ENCODE results near the gene SLC22A15. TPM values are rescaled to one million over a fixed set of nuclear protein-coding genes. Genes with fewer than 3 reads are reported as not detected.

Gene SLC22A15
- total RNA-seq, 1 donor from 2014 or later, result 9.8 TPM

- H3K9me3 Mint-ChIP-seq (ENCODE audit: low read depth), result peaks cover 16% of the 10 kb centered on the region
- H3K4me1 Mint-ChIP-seq (ENCODE audit: low read depth), result peaks cover 31% of the 10 kb centered on the region
- no peak overlapping the region for H3K27ac Mint-ChIP-seq (ENCODE audit: unreplicated experiment)
- H3K4me3 Mint-ChIP-seq (ENCODE audit: unreplicated experiment), result no peak overlapping the region
- DNase-seq (ENCODE audit: low spot score), result no peak
- peaks cover 38% of the 10 kb centered on the region for H3K36me3 Mint-ChIP-seq (ENCODE audit: low read depth)
- no peak for TF ChIP-seq CTCF (IDR thresholded peaks at IDR 0.05)
- H3K27me3 Mint-ChIP-seq (ENCODE audit: low read depth), result no peaks in the 10 kb centered on the region
Observed at GRCh38 chr1:116003823-116004222, 27.5 kb downstream of the SLC22A15 start.

- H3K4me1 Mint-ChIP-seq (ENCODE audit: low read depth), result peaks cover 27% of the 10 kb centered on the region
Observed at GRCh38 chr1:116006486-116006964, 30.2 kb downstream of the SLC22A15 start.

DNA sequence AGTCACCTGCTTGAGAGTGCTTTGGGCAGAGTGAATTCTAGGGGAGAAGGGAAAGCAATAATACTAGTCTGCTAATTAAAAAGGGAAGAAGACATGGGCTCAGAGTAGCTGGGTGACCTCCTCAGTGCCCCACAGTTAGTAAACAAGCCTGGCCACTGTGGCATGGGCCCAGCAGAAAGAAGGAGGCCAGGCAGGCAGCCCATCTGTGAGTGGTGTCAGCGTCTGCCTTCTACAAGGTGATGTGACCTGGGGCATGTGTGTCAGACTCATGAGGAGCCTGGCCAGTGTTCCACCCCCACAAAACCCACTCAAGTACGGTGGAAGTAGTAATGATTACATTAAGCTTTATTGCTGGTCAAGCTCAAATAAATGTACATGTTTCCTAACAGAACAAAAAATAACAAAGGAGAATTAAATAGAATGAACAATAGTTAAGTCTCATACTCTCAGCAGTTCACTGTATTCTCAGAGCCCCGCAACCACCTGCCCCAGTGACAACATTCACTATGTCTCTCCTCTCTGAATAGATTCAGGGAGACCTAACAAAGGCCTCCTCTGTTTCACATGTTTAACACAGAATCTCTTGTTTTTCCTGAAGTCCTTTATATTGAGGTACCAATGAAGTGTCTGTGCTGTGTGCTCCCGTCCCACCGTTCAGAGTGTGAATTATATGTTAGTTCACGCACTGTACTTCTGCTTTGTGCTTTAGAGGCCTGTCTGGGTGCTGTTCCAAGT is 32.5 kb downstream of the SLC22A15 start:
- no peak for TF ChIP-seq CTCF (IDR thresholded peaks at IDR 0.05)
- no peak for DNase-seq (ENCODE audit: low spot score)
- Mint-ChIP-seq H3K27me3 (ENCODE audit: low read depth) (no peaks in the 10 kb centered on the region), H3K4me3 (ENCODE audit: unreplicated experiment) (no peak overlapping the region), H3K4me1 (ENCODE audit: low read depth) (peaks cover 4% of the 10 kb centered on the region), H3K36me3 (ENCODE audit: low read depth) (peaks cover 20% of the 10 kb centered on the region), H3K27ac (ENCODE audit: unreplicated experiment) (no peak overlapping the region), H3K9me3 (ENCODE audit: low read depth) (peaks cover 5% of the 10 kb centered on the region)

More at GRCh38 chr1:116006486-116006964, 30.2 kb downstream of the SLC22A15 start:
- Mint-ChIP-seq H3K9me3 (ENCODE audit: low read depth) (peaks cover 5% of the 10 kb centered on the region), H3K36me3 (ENCODE audit: low read depth) (peaks cover 27% of the 10 kb centered on the region), H3K27me3 (ENCODE audit: low read depth) (no peaks in the 10 kb centered on the region), H3K4me3 (ENCODE audit: unreplicated experiment) (no peak overlapping the region), H3K27ac (ENCODE audit: unreplicated experiment) (no peak overlapping the region)
- DNase-seq (ENCODE audit: low spot score), result no peak
- no peak for TF ChIP-seq CTCF (IDR thresholded peaks at IDR 0.05)

DNA sequence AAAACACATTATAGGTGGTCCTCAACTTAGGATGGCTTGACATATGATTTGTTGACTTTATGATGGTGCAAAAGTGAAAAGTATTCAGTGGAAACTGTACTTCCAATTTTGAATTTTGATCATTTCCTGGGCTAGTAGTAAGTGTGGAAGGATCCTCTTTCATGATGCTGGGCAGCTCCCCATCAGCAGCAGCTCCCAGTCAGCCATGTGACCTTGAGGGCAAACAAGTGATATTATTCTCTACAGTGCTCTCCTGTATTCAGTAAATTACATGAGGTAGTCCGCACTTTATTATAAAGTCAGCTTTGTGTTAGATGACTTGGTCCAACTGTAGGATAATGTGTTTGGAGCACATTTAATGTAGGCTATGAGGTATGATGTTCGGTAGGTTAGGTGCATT is 36.4 kb downstream of the SLC22A15 start:
- Mint-ChIP-seq H3K9me3 (ENCODE audit: low read depth) (no peaks in the 10 kb centered on the region), H3K4me3 (ENCODE audit: unreplicated experiment) (no peak overlapping the region), H3K36me3 (ENCODE audit: low read depth) (peaks cover 12% of the 10 kb centered on the region), H3K27ac (ENCODE audit: unreplicated experiment) (no peak overlapping the region), H3K4me1 (ENCODE audit: low read depth) (peaks cover 7% of the 10 kb centered on the region), H3K27me3 (ENCODE audit: low read depth) (no peaks in the 10 kb centered on the region)
- no peak for TF ChIP-seq CTCF (IDR thresholded peaks at IDR 0.05)
- DNase-seq (ENCODE audit: low spot score), result no peak

DNA sequence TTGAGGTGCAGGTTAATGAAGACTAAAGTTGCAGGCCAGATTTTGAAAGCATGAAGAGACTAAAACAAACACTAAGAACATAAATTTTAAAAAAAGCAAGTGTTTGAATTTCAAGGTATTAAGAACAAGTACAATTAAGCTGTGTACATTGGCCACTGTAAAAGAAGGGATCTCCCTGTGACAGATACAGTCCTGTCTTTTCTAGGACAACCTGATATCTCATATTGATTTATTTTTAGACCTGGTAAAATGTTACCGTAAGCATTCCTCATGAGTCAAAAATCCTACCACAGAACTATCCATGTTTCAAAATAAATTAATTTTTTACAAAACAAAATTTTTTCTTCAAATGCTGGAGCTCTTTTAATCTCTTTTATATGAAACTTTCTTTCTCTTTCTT is 39.4 kb downstream of the SLC22A15 start:
- Mint-ChIP-seq H3K9me3 (ENCODE audit: low read depth) (no peaks in the 10 kb centered on the region), H3K4me3 (ENCODE audit: unreplicated experiment) (no peak overlapping the region), H3K4me1 (ENCODE audit: low read depth) (peaks cover 8% of the 10 kb centered on the region), H3K27ac (ENCODE audit: unreplicated experiment) (no peak overlapping the region), H3K27me3 (ENCODE audit: low read depth) (no peaks in the 10 kb centered on the region), H3K36me3 (ENCODE audit: low read depth) (peaks cover 9% of the 10 kb centered on the region)
- DNase-seq (ENCODE audit: low spot score), result no peak
- no peak for TF ChIP-seq CTCF (IDR thresholded peaks at IDR 0.05)

Measured in chondrocyte (in vitro differentiated cells).